Measurements from ENCODE around the gene EXOC6B. TPM values are rescaled to one million over a fixed set of nuclear protein-coding genes. Genes with fewer than 3 reads are reported as not detected.

The EXOC6B gene
- total and polyA plus RNA-seq, 2 of the 8 experiments (the other 6 are each of a cell fraction or from before 2014, with no cell fraction given): 13.5 to 33.0 TPM

DNA sequence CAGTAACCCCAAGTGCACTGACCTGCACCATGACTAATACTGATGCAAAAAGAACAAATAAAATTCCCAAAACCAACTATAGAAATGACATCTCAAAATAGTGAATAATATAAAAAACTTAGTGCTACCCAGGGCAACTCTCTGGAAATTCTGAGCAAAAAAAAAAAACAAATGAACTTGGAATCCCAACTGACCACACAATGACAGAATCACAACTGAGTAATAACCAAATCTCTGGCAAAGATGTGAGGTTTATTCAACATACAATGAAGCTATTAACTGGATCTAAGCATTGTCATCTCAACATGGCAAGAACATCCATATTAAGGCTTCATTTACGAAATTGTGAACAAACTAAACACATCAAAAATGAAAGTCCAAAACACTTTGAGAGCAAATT is 22.7 kb downstream of the EXOC6B start:
- H3K4me1 ChIP-seq (replicated peaks in 1 of 4; ENCODE audit: control insufficient read depth in 3 of 4, insufficient read depth in 4 of 4, low read length in 3 of 4): no peaks in the 10 kb centered on the region
- POLR2A ChIA-PET (ENCODE audit: partially characterized antibody): no interaction called here
- H3K14ac ChIP-seq (ENCODE audit: insufficient read length): no peak overlapping the region
- H3K56ac ChIP-seq (replicated peaks; ENCODE audit: insufficient read length, low read depth, low read length): no peak overlapping the region
- no peak overlapping the region for H3K4me2 ChIP-seq (ENCODE audit: insufficient read depth in 1 of 2, low read depth in 2 of 2, low read length in 2 of 2)
- no peak overlapping the region for H3K18ac ChIP-seq (ENCODE audit: extremely low read depth, low read length)
- H3K36me3 ChIP-seq (ENCODE audit: control insufficient read depth in 2 of 4, insufficient read depth in 4 of 4, low read length in 3 of 4): no peaks in the 10 kb centered on the region
- H3K79me2 ChIP-seq (ENCODE audit: control insufficient read depth in 1 of 2, insufficient read depth in 2 of 2, low read length in 2 of 2): no peaks in the 10 kb centered on the region; a peak in 1 of 4 replicates
- no peak overlapping the region for H2BK15ac ChIP-seq (ENCODE audit: low read length)
- H3K27me3 ChIP-seq (replicated peaks in 1 of 4; ENCODE audit: control insufficient read depth in 3 of 4, extremely low read depth in 1 of 4, insufficient read depth in 3 of 4, low read length in 3 of 4): no peaks in the 10 kb centered on the region
- H2AK5ac ChIP-seq (ENCODE audit: low read depth, low read length): no peak overlapping the region
- CTCF ChIA-PET (ENCODE audit: partially characterized antibody): interaction anchor here (2.6 kb wide), 1 partner anchor 31 kb away, joined by 11 read pairs; no protein-coding TSS in a partner anchor
- no peak overlapping the region for H3K23ac ChIP-seq (ENCODE audit: insufficient read length)
- no peak overlapping the region for H4K91ac ChIP-seq (replicated peaks; ENCODE audit: insufficient read length, low read length)
- no peaks in the 10 kb centered on the region for H4K20me1 ChIP-seq (replicated peaks in 1 of 2; ENCODE audit: control insufficient read depth in 1 of 2, insufficient read depth in 2 of 2, low read length in 2 of 2)
- H2BK12ac ChIP-seq (ENCODE audit: low read depth, low read length): no peak overlapping the region
- no peak overlapping the region for H3K9ac ChIP-seq (replicated peaks in 1 of 4; ENCODE audit: extremely low read depth in 1 of 4, low read depth in 3 of 4, low read length in 3 of 4)
- no peaks in the 10 kb centered on the region for H3K23me2 ChIP-seq (ENCODE audit: low read depth, low read length)
- H4K8ac ChIP-seq (ENCODE audit: extremely low read depth, insufficient read depth, low read length): no peak overlapping the region
- H3K27ac ChIP-seq (ENCODE audit: low read depth, low read length): no peak overlapping the region
- H3K9me3 ChIP-seq (ENCODE audit: insufficient read depth in 2 of 2, low read depth in 1 of 2, low read length in 1 of 2): no peaks in the 10 kb centered on the region
- FAIRE-seq: no peak
- no peak overlapping the region for H3K4ac ChIP-seq (replicated peaks; ENCODE audit: insufficient read length, low read depth, low read length)
- no peak overlapping the region for H4K5ac ChIP-seq (ENCODE audit: insufficient read length, low read depth, low read length)
- WGBS, 2 experiments (ENCODE audit: extremely low coverage in 1 of 2, insufficient coverage in 1 of 2, insufficient read length in 1 of 2, insufficient replicate concordance in 2 of 2, low coverage in 1 of 2, low lambda C conversion rate in 2 of 2, missing lambda C conversion rate in 1 of 2): 83% methylated on average over 1 of the region's 1 CpG; no CpG with 5 or more reads in 1 of the 2 experiments
- H3K4me3 ChIP-seq (ENCODE audit: extremely low read depth in 1 of 4, insufficient read depth in 2 of 4, low read depth in 3 of 4, low read length in 4 of 4): no peak overlapping the region
- no peak overlapping the region for H2BK20ac ChIP-seq (ENCODE audit: low read length)
- DNase-seq (ENCODE audit: low read depth in 1 of 2, low spot score in 2 of 2): no peak
- H3K79me1 ChIP-seq (ENCODE audit: low read depth, low read length): no peaks in the 10 kb centered on the region
- no peak overlapping the region for H2BK120ac ChIP-seq (replicated peaks; ENCODE audit: low read depth, low read length)
- no peak overlapping the region for H2AFZ ChIP-seq (ENCODE audit: low read length)
- no peak overlapping the region for H2BK5ac ChIP-seq (ENCODE audit: low read depth, low read length)
- TF ChIP-seq CHD2 (IDR thresholded peaks at IDR 0.05; ENCODE audit: low read length): no peak
- TF ChIP-seq BRCA1 (IDR thresholded peaks at IDR 0.05; ENCODE audit: low read depth, low read length): no peak
- TF ChIP-seq, protein P1, sequence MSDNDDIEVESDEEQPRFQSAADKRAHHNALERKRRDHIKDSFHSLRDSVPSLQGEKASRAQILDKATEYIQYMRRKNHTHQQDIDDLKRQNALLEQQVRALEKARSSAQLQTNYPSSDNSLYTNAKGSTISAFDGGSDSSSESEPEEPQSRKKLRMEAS (IDR thresholded peaks at IDR 0.05): no peak
- no peak for TF ChIP-seq NRF1 (IDR thresholded peaks at IDR 0.05; ENCODE audit: low read depth, low read length)
- TF ChIP-seq JUND (IDR thresholded peaks at IDR 0.05; ENCODE audit: low read length): no peak
- no peak for TF ChIP-seq SRF (IDR thresholded peaks at IDR 0.05; ENCODE audit: low read depth, low read length)
- TF ChIP-seq KDM4A (IDR thresholded peaks at IDR 0.05; ENCODE audit: low read depth, low read length, severe bottlenecking): no peak
- no peak for TF ChIP-seq CBX5 (IDR thresholded peaks at IDR 0.05; ENCODE audit: low read depth, low read length)
- no peak for TF ChIP-seq ASH2L (IDR thresholded peaks at IDR 0.05; ENCODE audit: low read length)
- no peak for TF ChIP-seq CTCF (IDR thresholded peaks at IDR 0.05; ENCODE audit: control extremely low read depth in 1 of 3, insufficient read depth in 1 of 3, low read depth in 1 of 3, low read length in 3 of 3)
- TF ChIP-seq KDM5A (IDR thresholded peaks at IDR 0.05; ENCODE audit: low read length): no peak
- TF ChIP-seq FOSL1 (IDR thresholded peaks at IDR 0.05; ENCODE audit: insufficient read depth, low read depth, low read length): no peak
